ENCODE results near the gene SLN.
A peak's percentile ranks its signal among the peaks of the same experiment; 100 is the strongest.

SLN gene

DNA sequence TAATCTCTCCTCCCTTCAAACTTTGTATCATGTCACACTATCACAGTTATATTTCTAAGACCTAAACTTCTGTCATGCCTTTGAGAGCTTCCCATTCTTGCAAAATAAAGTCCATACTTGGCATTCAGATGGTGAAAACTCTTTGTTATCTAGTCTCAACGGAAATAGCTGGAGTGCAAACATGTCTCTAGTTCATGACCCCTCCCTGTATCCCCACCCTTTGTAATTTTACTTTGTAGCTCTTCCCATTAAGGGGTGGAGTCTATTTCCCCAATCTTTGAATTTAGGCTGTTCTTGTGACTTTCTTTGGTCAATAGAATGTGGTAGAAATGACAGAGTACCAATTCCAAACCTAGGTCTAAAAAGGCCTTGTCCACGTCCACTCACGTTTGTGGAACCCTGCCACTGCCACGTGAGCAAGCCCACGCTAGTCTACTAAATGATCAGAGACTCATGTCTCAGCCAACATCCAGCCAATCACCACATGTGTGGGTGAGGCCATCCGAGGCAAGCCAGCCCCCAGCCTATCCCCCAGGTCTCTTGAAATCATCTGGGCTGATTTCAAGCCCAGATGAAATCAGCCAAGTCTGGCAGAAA is 23.4 kb downstream of the SLN start:
- TF ChIP-seq, protein P1, sequence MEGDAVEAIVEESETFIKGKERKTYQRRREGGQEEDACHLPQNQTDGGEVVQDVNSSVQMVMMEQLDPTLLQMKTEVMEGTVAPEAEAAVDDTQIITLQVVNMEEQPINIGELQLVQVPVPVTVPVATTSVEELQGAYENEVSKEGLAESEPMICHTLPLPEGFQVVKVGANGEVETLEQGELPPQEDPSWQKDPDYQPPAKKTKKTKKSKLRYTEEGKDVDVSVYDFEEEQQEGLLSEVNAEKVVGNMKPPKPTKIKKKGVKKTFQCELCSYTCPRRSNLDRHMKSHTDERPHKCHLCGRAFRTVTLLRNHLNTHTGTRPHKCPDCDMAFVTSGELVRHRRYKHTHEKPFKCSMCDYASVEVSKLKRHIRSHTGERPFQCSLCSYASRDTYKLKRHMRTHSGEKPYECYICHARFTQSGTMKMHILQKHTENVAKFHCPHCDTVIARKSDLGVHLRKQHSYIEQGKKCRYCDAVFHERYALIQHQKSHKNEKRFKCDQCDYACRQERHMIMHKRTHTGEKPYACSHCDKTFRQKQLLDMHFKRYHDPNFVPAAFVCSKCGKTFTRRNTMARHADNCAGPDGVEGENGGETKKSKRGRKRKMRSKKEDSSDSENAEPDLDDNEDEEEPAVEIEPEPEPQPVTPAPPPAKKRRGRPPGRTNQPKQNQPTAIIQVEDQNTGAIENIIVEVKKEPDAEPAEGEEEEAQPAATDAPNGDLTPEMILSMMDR (IDR thresholded peaks at IDR 0.05; ENCODE audit: low read depth, low read length): no peak
- peak in 1 of 2 donors; percentile 32 for DNase-seq (ENCODE audit: low read depth in 2 of 2)
- no peak overlapping the region for H3K4me3 ChIP-seq (replicated peaks in 1 of 2; ENCODE audit: low read depth in 2 of 2, low read length in 2 of 2)

DNA sequence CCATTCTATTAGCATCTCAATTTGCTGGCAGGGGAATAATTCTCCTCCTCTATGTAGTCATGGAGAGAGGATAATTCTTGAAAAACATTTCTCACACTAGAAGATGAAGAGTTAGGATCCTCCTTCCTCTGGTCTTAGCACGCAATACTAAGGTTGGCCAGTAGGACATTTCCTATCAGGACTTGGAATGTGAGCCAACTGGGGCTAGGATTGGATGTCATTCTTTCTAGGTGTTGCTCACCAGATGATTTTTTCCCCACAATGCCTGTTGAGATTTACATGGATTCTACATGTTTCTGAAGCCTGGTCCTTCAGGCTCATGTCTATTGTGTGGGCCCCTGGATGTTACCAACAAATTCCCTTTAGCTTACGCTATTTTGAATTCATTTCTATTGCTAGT is 28.0 kb downstream of the SLN start:
- H3K4me3 ChIP-seq (replicated peaks in 1 of 2; ENCODE audit: low read depth in 2 of 2, low read length in 2 of 2): no peak overlapping the region
- TF ChIP-seq, protein P1 (IDR thresholded peaks at IDR 0.05; ENCODE audit: low read depth, low read length): peak; percentile 58
- peak in 1 of 2 donors; percentile 36 for DNase-seq (ENCODE audit: low read depth in 2 of 2)

DNA sequence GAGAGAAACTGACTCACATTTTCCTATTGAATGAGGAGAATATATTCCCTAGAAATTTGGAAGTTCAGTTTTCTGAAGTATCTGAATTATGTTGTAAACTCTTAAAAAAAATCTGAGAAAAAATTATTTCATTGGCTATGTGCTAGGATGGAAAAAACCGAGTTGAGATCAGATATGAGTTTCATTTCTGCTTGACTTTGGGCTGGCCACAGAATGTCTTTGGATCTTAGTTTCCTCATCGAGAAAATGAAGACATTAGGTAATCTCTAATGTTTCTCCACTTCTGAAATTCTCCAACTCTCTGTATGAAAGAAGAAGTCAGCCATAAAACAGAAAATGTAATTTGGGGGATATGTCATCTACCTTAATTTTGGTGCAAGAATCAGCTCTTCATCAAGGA is 28.8 kb downstream of the SLN start:
- TF ChIP-seq, protein P1 (IDR thresholded peaks at IDR 0.05; ENCODE audit: low read depth, low read length): no peak
- no peak overlapping the region for H3K4me3 ChIP-seq (replicated peaks in 1 of 2; ENCODE audit: low read depth in 2 of 2, low read length in 2 of 2)
- DNase-seq (ENCODE audit: low read depth in 2 of 2): no peak

DNA sequence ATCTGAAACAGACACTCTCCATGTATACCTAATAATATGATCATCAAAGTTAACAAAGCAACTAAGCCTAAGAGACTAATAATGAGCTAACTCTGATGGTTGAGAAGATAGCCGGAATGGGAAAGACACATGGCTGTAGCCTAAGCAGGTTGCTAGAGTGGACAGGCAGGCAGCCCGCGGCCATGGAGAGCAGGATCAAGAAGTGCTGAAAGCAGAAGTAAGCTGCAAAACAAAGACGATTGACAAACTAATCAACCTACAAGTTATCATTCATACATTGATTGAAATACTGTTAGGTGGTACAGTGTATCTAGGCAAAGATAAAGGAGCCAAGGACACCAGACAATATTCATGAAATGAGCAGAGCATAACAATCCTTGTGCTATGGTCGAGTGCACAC is 29.3 kb downstream of the SLN start:
- no peak overlapping the region for H3K4me3 ChIP-seq (replicated peaks in 1 of 2; ENCODE audit: low read depth in 2 of 2, low read length in 2 of 2)
- TF ChIP-seq, protein P1 (IDR thresholded peaks at IDR 0.05; ENCODE audit: low read depth, low read length): no peak
- DNase-seq (ENCODE audit: low read depth in 2 of 2): no peak

DNA sequence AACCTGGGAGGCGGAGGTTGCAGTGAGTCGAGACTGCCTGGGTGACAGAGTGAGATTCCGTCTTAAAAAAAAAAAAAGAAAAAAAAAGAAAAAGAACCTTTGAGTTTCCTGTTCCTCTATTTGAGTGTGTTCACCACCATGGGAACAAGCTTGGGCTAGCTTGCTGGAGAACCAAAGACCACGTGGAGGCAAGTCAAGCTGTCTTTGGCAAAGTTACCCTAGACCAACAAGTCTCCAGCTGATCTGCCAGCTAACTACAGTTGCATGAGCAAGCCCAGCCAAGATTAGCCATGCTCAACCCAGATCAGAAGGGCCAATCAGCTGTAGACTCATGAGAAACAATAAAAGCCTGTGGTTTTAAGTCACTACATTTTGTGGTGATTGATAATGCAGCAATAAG is 29.7 kb downstream of the SLN start:
- no peak overlapping the region for H3K4me3 ChIP-seq (replicated peaks in 1 of 2; ENCODE audit: low read depth in 2 of 2, low read length in 2 of 2)
- TF ChIP-seq, protein P1 (IDR thresholded peaks at IDR 0.05; ENCODE audit: low read depth, low read length): no peak
- DNase-seq (ENCODE audit: low read depth in 2 of 2): no peak

DNA sequence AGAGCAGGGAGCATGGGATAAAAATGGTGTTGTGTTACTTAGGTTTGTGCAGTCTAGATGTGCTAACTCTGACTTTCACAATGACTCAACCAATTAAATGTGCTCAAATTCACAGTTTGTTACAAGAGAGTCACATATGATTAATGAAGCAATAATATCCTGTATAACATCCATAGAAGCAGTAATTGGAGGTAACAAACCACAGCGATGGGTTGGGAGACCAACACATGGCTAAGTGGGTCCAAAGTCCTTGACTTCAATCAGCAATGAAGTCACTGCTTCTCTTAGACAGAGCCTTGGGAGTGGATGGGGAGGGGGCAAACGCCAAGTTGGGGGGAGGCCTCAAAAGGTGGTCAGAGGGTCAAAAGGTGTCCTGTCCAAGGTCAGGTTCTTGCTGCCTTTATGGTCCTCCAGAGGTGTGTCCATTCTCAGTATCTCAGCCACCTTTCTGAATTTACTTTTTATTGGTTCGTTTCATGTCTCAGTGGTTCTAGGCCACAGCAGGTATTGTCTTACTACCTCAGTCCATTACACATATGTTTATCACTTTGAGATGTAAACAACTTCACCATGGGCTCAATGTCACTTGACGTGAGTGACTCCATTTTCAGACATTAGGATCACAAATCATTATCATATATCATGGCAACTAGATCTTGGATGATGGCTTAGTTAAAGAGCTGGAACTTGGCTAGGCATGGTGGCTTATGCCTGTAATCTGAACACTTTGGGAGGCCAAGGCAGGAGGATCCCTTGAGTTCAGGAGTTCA is 32.4 kb downstream of the SLN start:
- TF ChIP-seq, protein P1 (IDR thresholded peaks at IDR 0.05; ENCODE audit: low read depth, low read length): no peak
- H3K4me3 ChIP-seq (replicated peaks in 1 of 2; ENCODE audit: low read depth in 2 of 2, low read length in 2 of 2): no peak overlapping the region
- DNase-seq (ENCODE audit: low read depth in 2 of 2): no peak

Measured in cardiac fibroblast (primary cell).